HepG2 (cell line): ENCODE results near the gene POLR1C. TPM values are rescaled to one million over a fixed set of nuclear protein-coding genes. Genes with fewer than 3 reads are reported as not detected.

Source experiments
- AGO1 ChIP-seq: fragments of 200-400 bp; formaldehyde crosslinking; IDR thresholded peaks from 2 replicates; pipeline ENCODE4 v1.6.1; 2017; ENCODE audit warnings: mild to moderate bottlenecking, low read depth, low read length, moderate library complexity; ENCODE audit not compliant: poor library complexity, severe bottlenecking
- AKAP8 ChIP-seq: sonication (generic); formaldehyde crosslinking; IDR thresholded peaks from 2 replicates; pipeline ENCODE4 v1.5.1; 2020; ENCODE audit warnings: mild to moderate bottlenecking, missing genetic modification reagents
- ARID4A ChIP-seq: sonication (generic); formaldehyde crosslinking; IDR thresholded peaks from 2 replicates; pipeline ENCODE4 v1.5.0; 2020; ENCODE audit warnings: mild to moderate bottlenecking, missing genetic modification reagents, borderline replicate concordance
- ATF2 ChIP-seq: sonication (generic); formaldehyde crosslinking; IDR thresholded peaks from 2 replicates; pipeline ENCODE4 v1.4.0; 2020; ENCODE audit warnings: missing genetic modification reagents
- DRAP1 ChIP-seq: IDR thresholded peaks from 2 replicates; pipeline ENCODE4 v1.6.1; 2016; ENCODE audit warnings: missing genetic modification reagents, missing compliant biosample characterization
- DZIP1 ChIP-seq: sonication (generic); formaldehyde crosslinking; IDR thresholded peaks from 2 replicates; pipeline ENCODE4 v1.5.0; 2020; ENCODE audit warnings: mild to moderate bottlenecking, missing genetic modification reagents
- E2F5 ChIP-seq: sonication (generic); formaldehyde crosslinking; conservative IDR thresholded peaks from 2 replicates; pipeline ENCODE4 v1.4.0; 2020; ENCODE audit warnings: missing genetic modification reagents
- ELF3 ChIP-seq: IDR thresholded peaks from 2 replicates; pipeline ENCODE4 v1.6.1; 2016; ENCODE audit warnings: missing genetic modification reagents, missing compliant biosample characterization
- FIP1L1 ChIP-seq: fragments of 200-400 bp; formaldehyde crosslinking; IDR thresholded peaks from 2 replicates; pipeline ENCODE4 v1.6.1; 2018; ENCODE audit warnings: low read depth, mild to moderate bottlenecking, low read length, moderate library complexity, borderline replicate concordance; ENCODE audit not compliant: insufficient read depth
- MBNL3 ChIP-seq: fragments of 250-450 bp; sonication (Bioruptor Pico); conservative IDR thresholded peaks from 2 replicates; pipeline ENCODE4 v1.8.0; 2022; ENCODE audit warnings: mild to moderate bottlenecking, inconsistent platforms
- PCBP1 ChIP-seq: fragments of 200-400 bp; formaldehyde crosslinking; IDR thresholded peaks from 2 replicates; pipeline ENCODE4 v1.6.1; 2017; ENCODE audit warnings: mild to moderate bottlenecking, low read depth, low read length, borderline replicate concordance
- PLRG1 ChIP-seq: fragments of 450-650 bp; conservative IDR thresholded peaks from 2 replicates; pipeline ENCODE4 v1.6.1; 2016
- SMAD3 ChIP-seq: sonication (generic); formaldehyde crosslinking; IDR thresholded peaks from 2 replicates; pipeline ENCODE4 v1.4.0; 2020; ENCODE audit warnings: missing genetic modification reagents
- SRSF4 ChIP-seq: fragments of 200-400 bp; formaldehyde crosslinking; IDR thresholded peaks from one replicate; pipeline ENCODE4 v1.6.1; 2018; ENCODE audit warnings: mild to moderate bottlenecking, low read depth, low read length, moderate library complexity; ENCODE audit not compliant: poor library complexity, severe bottlenecking
- TOPORS ChIP-seq: sonication (generic); formaldehyde crosslinking; IDR thresholded peaks from 2 replicates; pipeline ENCODE4 v1.8.0; 2023; ENCODE audit warnings: mild to moderate bottlenecking, missing genetic modification reagents
- ZNF138 ChIP-seq: sonication (generic); formaldehyde crosslinking; IDR thresholded peaks from 2 replicates; pipeline ENCODE4 v1.5.0; 2020; ENCODE audit warnings: mild to moderate bottlenecking, low read depth, missing genetic modification reagents
- ZNF251 ChIP-seq: sonication (generic); formaldehyde crosslinking; IDR thresholded peaks from 2 replicates; pipeline ENCODE4 v1.9.0; 2021; ENCODE audit warnings: mild to moderate bottlenecking, missing genetic modification reagents
- ZNF546 ChIP-seq: sonication (generic); formaldehyde crosslinking; conservative IDR thresholded peaks from 2 replicates; pipeline ENCODE4 v1.8.1; 2023; ENCODE audit warnings: mild to moderate bottlenecking, missing genetic modification reagents
- ZNF619 ChIP-seq: sonication (generic); formaldehyde crosslinking; IDR thresholded peaks from 2 replicates; pipeline ENCODE4 v1.4.0; 2020; ENCODE audit warnings: mild to moderate bottlenecking, missing genetic modification reagents
- polyA plus RNA-seq, 8 experiments: library from polyadenylated mRNA; depleted of rRNA in 3 of 8; stranded (reverse) in 7 of 8; unstranded in 1 of 8; fragments of >200 nt; fragmentation: Illumina TruSeq in 4 of 8; extraction: Trizol in 4 of 8; gene quantifications; 2 replicates each; pipeline versions ENCODE4 v1.2.1 to v1.2.3, GENCODE V29; 2011 to 2016; ENCODE audit warnings: low read depth in 4 of 8, missing spikeins in 1 of 8, mixed read lengths in 1 of 8; ENCODE audit not compliant: insufficient read depth in 1 of 8
- total RNA-seq, 5 experiments: library from RNA; depleted of rRNA; stranded (reverse); fragments of >200 nt; fragmentation: Illumina TruSeq; extraction: Trizol; gene quantifications; 2 replicates each; pipeline ENCODE4 v1.2.3, GENCODE V29; 2016; ENCODE audit warnings: low read depth in 1 of 5

POLR1C gene
- total and polyA plus RNA-seq, 2 of the 13 experiments (the other 11 are each of a cell fraction or from before 2014, with no cell fraction given): 62.6 to 72.2 TPM

GRCh38 chr6:43509984-43510826 lies 6.7 kb upstream of the POLR1C start, which contains the start of gene LRRC73 (continued):
- TF ChIP-seq DZIP1 (CRISPR knock-in tag) (peak; percentile 96; the same call in 1 of the 2 replicates), AKAP8 (peak; percentile 97), ATF2 (CRISPR knock-in tag) (0 out of 2 replicates have a peak, but pooled peaks have one; percentile 17), ZNF619 (CRISPR knock-in tag) (no peak), TOPORS (CRISPR knock-in tag) (peak; percentile 77; the same call in 1 of the 2 replicates), AGO1 (peak; percentile 95), SMAD3 (CRISPR knock-in tag) (no peak), PLRG1 (no peak), ZNF251 (no peak), ELF3 (CRISPR knock-in tag) (peak; percentile 19; the same call in 1 of the 2 replicates), E2F5 (peak; percentile 39; the same call in 1 of the 2 replicates), DRAP1 (CRISPR knock-in tag) (no peak), PCBP1 (no peak), ARID4A (peak; percentile 96), ZNF138 (CRISPR knock-in tag) (0 out of 2 replicates have a peak, but pooled peaks have one; percentile 74), FIP1L1 (no peak), ZNF546 (CRISPR knock-in tag) (peak; percentile 51; the same call in 1 of the 2 replicates), SRSF4 (no peak), MBNL3 (CRISPR knock-in tag) (no peak)
